Cardiac muscle cell (in vitro differentiated cells and primary cell): ENCODE data around the gene RBM5. TPM values are rescaled to one million over a fixed set of nuclear protein-coding genes. Genes with fewer than 3 reads are reported as not detected.

Source experiments
- DNase-seq, 2 donors: peaks; one replicate each; pipeline versions ENCODE4 v3.0.0 to v3.0.0-alpha.2; 2010 to 2017; ENCODE audit warnings: low read depth in 1 of 2, low spot score in 1 of 2
- H3K27ac ChIP-seq: fragments of 200-600 bp; sonication (generic); 2 replicates; pipeline ENCODE4 v1.5.1; 2016
- H3K27me3 ChIP-seq: fragments of 200-600 bp; sonication (generic); 2 replicates; pipeline ENCODE4 v1.6.0; 2016; ENCODE audit warnings: control low read depth
- H3K36me3 ChIP-seq: fragments of 200-600 bp; sonication (generic); 2 replicates; pipeline ENCODE4 v1.5.1; 2016; ENCODE audit warnings: control low read depth
- H3K4me1 ChIP-seq: fragments of 200-600 bp; sonication (generic); 2 replicates; pipeline ENCODE4 v1.8.1; 2017; ENCODE audit warnings: low read depth, mild to moderate bottlenecking, mixed run types
- H3K4me3 ChIP-seq: fragments of 200-600 bp; sonication (generic); 2 replicates; pipeline ENCODE4 v1.5.1; 2016; ENCODE audit warnings: mild to moderate bottlenecking
- H3K9me3 ChIP-seq: fragments of 200-600 bp; sonication (generic); 2 replicates; pipeline ENCODE4 v1.5.1; 2017; ENCODE audit warnings: low read depth, mild to moderate bottlenecking, control low read depth
- polyA plus RNA-seq: library from polyadenylated mRNA; unstranded; fragments of >200 nt; fragmentation: Nextera tagmentation; extraction: Ambion mirVana; gene quantifications from 2 replicates; pipeline ENCODE4 v1.2.1, GENCODE V29; 2016
- total RNA-seq: library from RNA; depleted of rRNA; stranded (reverse); fragments of >200 nt; gene quantifications from 2 replicates; pipeline ENCODE4 v1.2.3, GENCODE V29; 2016
- TF ChIP-seq, protein P1 (sequence below): IDR thresholded peaks from 2 replicates; pipeline ENCODE4 v1.5.1; 2012; ENCODE audit warnings: low read depth, mild to moderate bottlenecking, low read length

RBM5 gene
- total and polyA plus RNA-seq, 2 experiments from 2014 or later = 130 to 439 TPM

DNA sequence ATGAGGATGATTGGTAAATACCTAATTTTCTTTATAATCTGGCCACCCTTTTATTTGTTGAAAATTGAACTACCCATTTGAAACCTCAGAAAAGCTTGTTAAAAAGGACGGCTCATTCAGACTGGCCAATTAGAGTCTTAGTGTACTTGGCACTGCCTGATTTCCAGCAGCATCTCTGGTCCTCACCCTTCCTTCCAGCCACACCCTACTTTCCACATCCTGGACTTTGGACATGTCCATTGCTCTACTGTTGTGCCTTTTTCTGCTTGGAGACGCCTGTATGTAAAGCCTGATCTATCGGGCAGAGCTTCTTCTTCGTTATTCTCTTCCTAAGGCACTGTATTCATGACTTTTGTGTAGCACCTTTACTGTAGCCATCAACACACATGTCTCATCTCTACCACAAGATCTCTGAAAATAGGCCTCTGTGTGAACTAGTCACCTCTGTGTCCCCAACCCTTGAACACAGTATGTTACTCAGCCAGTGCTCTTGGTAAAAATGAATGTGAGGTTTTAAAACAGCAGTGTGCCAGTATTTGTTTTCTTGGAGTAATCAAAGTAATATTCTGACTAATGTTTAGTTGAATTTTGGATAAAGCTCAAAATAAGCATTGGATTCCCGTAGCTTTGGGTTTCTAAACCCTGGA, 6.8 kb downstream of the RBM5 start:
- Histone ChIP-seq H3K27ac (peak overlapping the region; percentile 58), H3K9me3 (no peaks in the 10 kb centered on the region), H3K4me1 (peaks cover 14% of the 10 kb centered on the region), H3K4me3 (no peak overlapping the region), H3K27me3 (no peaks in the 10 kb centered on the region), H3K36me3 (peaks cover 81% of the 10 kb centered on the region)
- TF ChIP-seq, protein P1, sequence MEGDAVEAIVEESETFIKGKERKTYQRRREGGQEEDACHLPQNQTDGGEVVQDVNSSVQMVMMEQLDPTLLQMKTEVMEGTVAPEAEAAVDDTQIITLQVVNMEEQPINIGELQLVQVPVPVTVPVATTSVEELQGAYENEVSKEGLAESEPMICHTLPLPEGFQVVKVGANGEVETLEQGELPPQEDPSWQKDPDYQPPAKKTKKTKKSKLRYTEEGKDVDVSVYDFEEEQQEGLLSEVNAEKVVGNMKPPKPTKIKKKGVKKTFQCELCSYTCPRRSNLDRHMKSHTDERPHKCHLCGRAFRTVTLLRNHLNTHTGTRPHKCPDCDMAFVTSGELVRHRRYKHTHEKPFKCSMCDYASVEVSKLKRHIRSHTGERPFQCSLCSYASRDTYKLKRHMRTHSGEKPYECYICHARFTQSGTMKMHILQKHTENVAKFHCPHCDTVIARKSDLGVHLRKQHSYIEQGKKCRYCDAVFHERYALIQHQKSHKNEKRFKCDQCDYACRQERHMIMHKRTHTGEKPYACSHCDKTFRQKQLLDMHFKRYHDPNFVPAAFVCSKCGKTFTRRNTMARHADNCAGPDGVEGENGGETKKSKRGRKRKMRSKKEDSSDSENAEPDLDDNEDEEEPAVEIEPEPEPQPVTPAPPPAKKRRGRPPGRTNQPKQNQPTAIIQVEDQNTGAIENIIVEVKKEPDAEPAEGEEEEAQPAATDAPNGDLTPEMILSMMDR = no peak
- no peak for DNase-seq

DNA sequence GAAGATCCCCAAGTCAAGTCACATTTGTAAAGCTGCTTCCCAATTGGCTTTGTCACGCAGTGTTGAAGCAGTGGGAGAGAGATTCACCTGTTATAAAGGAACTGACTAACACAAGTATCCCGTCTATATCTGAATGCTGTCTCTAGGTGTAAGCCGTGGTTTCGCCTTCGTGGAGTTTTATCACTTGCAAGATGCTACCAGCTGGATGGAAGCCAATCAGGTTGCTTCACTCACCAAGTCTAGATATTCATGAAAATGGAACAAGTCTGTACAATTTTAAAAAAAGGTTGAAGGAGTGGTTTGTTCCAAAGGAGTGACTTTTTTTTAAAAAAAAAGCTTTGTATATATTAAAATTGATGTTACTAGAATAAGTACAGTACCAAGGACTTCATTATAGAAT, 11.7 kb downstream of the RBM5 start:
- Histone ChIP-seq H3K4me3 (no peak overlapping the region), H3K4me1 (peaks cover 31% of the 10 kb centered on the region), H3K27ac (peak overlapping the region; percentile 90), H3K27me3 (no peaks in the 10 kb centered on the region), H3K9me3 (no peaks in the 10 kb centered on the region), H3K36me3 (peaks cover 79% of the 10 kb centered on the region)
- DNase-seq = peak in 1 of 2 donors; percentile 27
- TF ChIP-seq, protein P1 = no peak

DNA sequence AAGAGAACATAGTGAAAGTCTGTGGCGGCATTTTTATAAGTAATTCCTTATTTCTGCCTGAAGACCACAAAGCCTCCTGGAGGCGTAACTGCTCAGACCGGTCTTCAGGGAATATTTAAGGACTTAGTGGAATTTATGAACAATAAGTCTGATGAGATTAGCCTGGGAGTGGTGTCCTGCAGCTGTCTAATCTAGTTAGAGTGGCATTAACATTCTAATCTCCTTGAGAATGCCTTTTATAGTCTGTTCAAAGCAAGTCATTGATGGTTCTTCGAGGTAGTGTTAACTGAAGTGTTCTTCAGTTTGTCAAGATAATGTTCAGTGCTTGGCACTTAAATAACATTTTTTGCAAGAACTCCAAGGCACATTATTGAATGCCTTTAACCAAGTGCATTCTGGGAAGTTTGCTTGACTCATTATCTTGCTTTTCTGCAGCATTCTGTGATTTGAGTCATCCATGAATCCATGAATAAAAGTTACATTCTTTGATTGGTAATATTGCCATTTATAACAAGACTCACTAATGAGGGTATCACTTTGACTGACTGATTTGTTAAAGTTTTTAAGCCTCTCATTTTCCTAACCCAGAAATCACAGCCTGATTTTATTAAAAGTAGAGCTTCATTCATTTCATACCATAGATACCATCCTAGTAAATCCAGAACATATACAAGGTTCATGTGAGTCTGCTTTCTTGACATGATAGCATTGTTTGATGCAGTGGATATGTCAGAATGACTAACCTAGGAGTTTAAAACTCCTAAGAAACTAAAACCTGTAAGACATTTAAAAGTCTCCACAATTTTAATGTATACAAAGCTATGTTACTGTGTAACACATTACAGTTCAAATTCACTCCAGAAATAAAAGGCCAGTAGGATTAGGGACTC, 12.5 kb downstream of the RBM5 start:
- TF ChIP-seq, protein P1 = no peak
- peak in 1 of 2 donors; percentile 67 for DNase-seq
- peaks cover 31% of the 10 kb centered on the region for H3K4me1 ChIP-seq
- peak overlapping the region; percentile 90 for H3K27ac ChIP-seq
- H3K27me3 ChIP-seq = no peaks in the 10 kb centered on the region
- H3K36me3 ChIP-seq = peaks cover 76% of the 10 kb centered on the region
- H3K4me3 ChIP-seq = no peak overlapping the region
- no peaks in the 10 kb centered on the region for H3K9me3 ChIP-seq

DNA sequence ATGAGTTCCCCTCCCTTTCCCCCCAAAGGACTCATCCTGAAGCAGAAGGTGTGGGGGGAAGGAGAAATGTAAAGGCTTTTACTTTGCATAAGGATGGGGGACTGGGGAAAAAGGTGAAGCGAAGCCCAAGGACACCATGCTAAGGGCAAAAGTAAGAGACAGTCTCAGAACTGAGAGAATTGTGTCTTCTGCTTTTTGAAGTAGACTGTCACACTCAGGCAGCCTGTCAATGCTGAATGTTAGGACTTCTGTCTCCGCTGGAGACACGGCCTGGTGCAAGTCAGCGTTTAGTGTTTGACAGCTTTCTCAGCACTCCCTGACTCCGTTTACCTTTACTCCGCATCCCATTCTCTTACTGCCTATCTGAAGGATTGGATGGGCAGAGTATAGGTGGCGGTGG, 13.8 kb downstream of the RBM5 start:
- TF ChIP-seq, protein P1 = no peak
- Histone ChIP-seq H3K36me3 (peaks cover 81% of the 10 kb centered on the region), H3K27ac (peak overlapping the region; percentile 20), H3K4me1 (peaks cover 31% of the 10 kb centered on the region), H3K27me3 (no peaks in the 10 kb centered on the region), H3K4me3 (no peak overlapping the region), H3K9me3 (no peaks in the 10 kb centered on the region)
- no peak for DNase-seq

DNA sequence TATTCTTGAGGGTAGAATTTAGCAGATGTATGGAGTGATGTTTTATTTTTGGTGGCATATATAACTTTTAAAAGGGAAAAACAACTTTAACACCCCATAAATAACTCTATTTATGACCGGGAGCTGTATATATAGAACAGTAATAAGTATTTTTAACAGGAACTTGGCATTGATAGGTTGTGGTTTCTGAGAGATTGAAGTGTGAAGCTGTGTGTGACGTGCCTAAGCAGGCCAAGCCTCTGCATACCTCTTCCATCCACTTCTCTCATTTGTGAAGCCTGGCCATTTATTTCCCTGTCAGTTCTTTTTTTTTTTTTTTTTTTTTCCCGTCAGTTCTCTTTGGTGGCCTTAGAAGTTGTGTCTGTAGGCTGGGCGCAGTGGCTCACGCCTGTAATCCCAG, 23.0 kb downstream of the RBM5 start:
- Histone ChIP-seq H3K4me1 (no peaks in the 10 kb centered on the region), H3K27me3 (no peaks in the 10 kb centered on the region), H3K4me3 (no peak overlapping the region), H3K27ac (peak overlapping the region; percentile 2), H3K36me3 (peaks cover 92% of the 10 kb centered on the region), H3K9me3 (no peaks in the 10 kb centered on the region)
- DNase-seq = no peak
- TF ChIP-seq, protein P1 = no peak
